Endothelial cell of umbilical vein (primary cell): ENCODE measurements around the gene SHCBP1L. TPM values are rescaled to one million over a fixed set of nuclear protein-coding genes. Genes with fewer than 3 reads are reported as not detected.

Experiments
- BruUV-seq: library from RNA; stranded (reverse); fragments of 400-500 nt; replicated peaks from 2 replicates; lab custom pipeline; 2021; lab: Mats Ljungman, UMichigan
- CTCF ChIA-PET: fragments of 300-600, 350-600 bp; sonication (Branson Sonifier 250); formaldehyde crosslinking; loops from one replicate; lab custom pipeline; 2021; ENCODE audit warnings: antibody characterized with exemption, inconsistent platforms; lab: Charles Lee
- POLR2A ChIA-PET: fragments of 300-600, 350-600 bp; sonication (Branson Sonifier 250); formaldehyde crosslinking; loops from one replicate; lab custom pipeline; 2021; ENCODE audit warnings: antibody characterized with exemption, inconsistent platforms; lab: Charles Lee
- DNase-seq: peaks from one replicate; pipeline ENCODE4 v3.0.0-alpha.2; 2011; ENCODE audit warnings: low read depth, low spot score
- FAIRE-seq: peaks from 2 replicates; lab custom pipeline; 2011; peaks lifted over from hg19 to GRCh38; lab: Jason Lieb, UNC
- H2AFZ ChIP-seq: 2 replicates; pipeline ENCODE4 v1.6.0; 2012; ENCODE audit warnings: low read depth, low read length, control low read depth, inconsistent platforms
- H3K27ac ChIP-seq: 2 replicates; pipeline ENCODE4 v1.5.1; 2011; ENCODE audit warnings: low read depth, mild to moderate bottlenecking, control low read depth, low read length, moderate library complexity; ENCODE audit not compliant: insufficient read depth
- H3K27me3 ChIP-seq, 2 experiments: 2 replicates each; pipeline versions ENCODE4 v1.6.0 to v1.6.1; 2011; ENCODE audit warnings: low read length in 2 of 2, mixed read lengths in 1 of 2; ENCODE audit not compliant: control insufficient read depth in 2 of 2, insufficient read depth in 2 of 2
- H3K36me3 ChIP-seq, 2 experiments: 2 replicates in 1 of 2; 3 replicates in 1 of 2; pipeline ENCODE4 v1.5.1; 2011; ENCODE audit warnings: low read length in 2 of 2, mild to moderate bottlenecking in 1 of 2, moderate library complexity in 1 of 2; ENCODE audit not compliant: control insufficient read depth in 2 of 2, insufficient read depth in 2 of 2; ENCODE audit errors: extremely low read depth in 1 of 2
- H3K4me1 ChIP-seq: 3 replicates; pipeline ENCODE4 v1.5.1; 2011; ENCODE audit warnings: mild to moderate bottlenecking, low read length; ENCODE audit not compliant: control insufficient read depth, insufficient read depth; ENCODE audit errors: extremely low read depth
- H3K4me2 ChIP-seq: 2 replicates; pipeline ENCODE4 v1.6.1; 2011; ENCODE audit warnings: low read length, control low read depth, mixed read lengths; ENCODE audit not compliant: insufficient read depth
- H3K4me3 ChIP-seq, 3 experiments: fragments of 200-600 bp in 1 of 3; sonication (generic), shearing (Covaris generic) in 1 of 3; replicated peaks in 1 of 3; 2 replicates each; pipeline ENCODE4 v1.5.1; 2011 to 2016; ENCODE audit warnings: control low read depth in 3 of 3, low read length in 3 of 3, mild to moderate bottlenecking in 2 of 3, inconsistent platforms in 1 of 3, low read depth in 1 of 3, moderate library complexity in 1 of 3; ENCODE audit not compliant: insufficient read depth in 1 of 3
- H3K79me2 ChIP-seq: 2 replicates; pipeline ENCODE4 v1.6.0; 2012; ENCODE audit warnings: low read length, inconsistent platforms; ENCODE audit not compliant: control insufficient read depth, insufficient read depth
- H3K9ac ChIP-seq: replicated peaks from 2 replicates; pipeline ENCODE3; 2011; ENCODE audit warnings: low read length, control low read depth; ENCODE audit not compliant: insufficient read depth; ENCODE audit errors: extremely low read depth
- H3K9me1 ChIP-seq: replicated peaks from 3 replicates; pipeline ENCODE4 v1.6.0; 2011; ENCODE audit warnings: mild to moderate bottlenecking, low read length; ENCODE audit not compliant: control insufficient read depth, insufficient read depth; ENCODE audit errors: extremely low read depth
- H3K9me3 ChIP-seq: replicated peaks from 2 replicates; pipeline ENCODE4 v1.5.1; 2012; ENCODE audit warnings: low read length, inconsistent platforms; ENCODE audit not compliant: control insufficient read depth, insufficient read depth
- H4K20me1 ChIP-seq: replicated peaks from 2 replicates; pipeline ENCODE3; 2011; ENCODE audit warnings: mild to moderate bottlenecking, low read length; ENCODE audit not compliant: control insufficient read depth, insufficient read depth; ENCODE audit errors: extremely low read depth
- CTCF ChIP-seq, 2 donors: IDR thresholded peaks; 1 replicate in 1 of 2; 2 replicates in 1 of 2; pipeline ENCODE4 v1.5.1; 2011; ENCODE audit warnings: low read length in 2 of 2, mild to moderate bottlenecking in 2 of 2, moderate library complexity in 2 of 2, control low read depth in 1 of 2, inconsistent platforms in 1 of 2, low read depth in 1 of 2; ENCODE audit not compliant: insufficient read depth in 1 of 2; ENCODE audit errors: extremely low read depth in 1 of 2
- EZH2 ChIP-seq: IDR thresholded peaks from 2 replicates; pipeline ENCODE4 v1.6.1; 2012; ENCODE audit warnings: borderline replicate concordance, low read depth, mild to moderate bottlenecking, moderate library complexity, low read length, inconsistent platforms; ENCODE audit not compliant: severe bottlenecking
- FOS ChIP-seq: IDR thresholded peaks from 2 replicates; pipeline ENCODE4 v1.6.1; 2011; ENCODE audit warnings: mild to moderate bottlenecking, low read length, moderate library complexity, borderline replicate concordance; ENCODE audit not compliant: insufficient read depth
- GATA2 ChIP-seq: IDR thresholded peaks from 2 replicates; pipeline ENCODE4 v1.7.0; 2011; ENCODE audit warnings: low read depth, mild to moderate bottlenecking, moderate library complexity, mixed read lengths, low read length; ENCODE audit not compliant: insufficient read length, insufficient read depth
- JUN ChIP-seq: IDR thresholded peaks from 2 replicates; pipeline ENCODE4 v1.6.1; 2011; ENCODE audit warnings: borderline replicate concordance, low read depth; ENCODE audit not compliant: insufficient read length, insufficient read depth
- MYC ChIP-seq: IDR thresholded peaks from one replicate; pipeline ENCODE4 v1.6.1; 2011; ENCODE audit warnings: mild to moderate bottlenecking, low read depth, low read length
- POLR2A ChIP-seq: IDR thresholded peaks from 2 replicates; pipeline ENCODE4 v1.6.1; 2012; ENCODE audit warnings: low read depth, mild to moderate bottlenecking, control low read depth, low read length
- POLR2AphosphoS5 ChIP-seq: IDR thresholded peaks from 2 replicates; pipeline ENCODE4 v1.6.1; 2012; ENCODE audit warnings: low read depth, mild to moderate bottlenecking, control low read depth, low read length, moderate library complexity; ENCODE audit not compliant: insufficient read depth
- dilution Hi-C: fragments of 300-500 bp; cut with MboI; formaldehyde crosslinking; loops from one replicate; pipeline ENCODE4 v1.15.0; 2019; ENCODE audit warnings: low sequenced_read_pairs; ENCODE audit not compliant: extremely low pct_ligation_motif_present
- intact Hi-C: fragments of 100-400 bp; cut with micrococcal nuclease; formaldehyde crosslinking; loops from one replicate; pipeline ENCODE4 v1.10.0; 2022
- polyA plus RNA-seq, 4 experiments: library from polyadenylated mRNA; depleted of rRNA in 3 of 4; stranded (reverse) in 3 of 4; unstranded in 1 of 4; fragments of >200 nt; gene quantifications; 2 replicates each; pipeline versions ENCODE4 v1.2.1 to v1.2.3, GENCODE V29; 2011 to 2012; ENCODE audit warnings: missing spikeins in 1 of 4
- total RNA-seq: library from RNA; stranded (reverse); gene quantifications from 2 replicates; pipeline ENCODE4 v1.2.3, GENCODE V29; 2021
- TF ChIP-seq, protein P1 (sequence below): IDR thresholded peaks from 2 replicates; pipeline ENCODE4 v1.6.1; 2011; ENCODE audit not compliant: insufficient read depth, insufficient read length

The SHCBP1L gene
- total and polyA plus RNA-seq, 2 donors (not counting 3 experiments of a cell fraction or from before 2014, with no cell fraction given), result not detected

DNA sequence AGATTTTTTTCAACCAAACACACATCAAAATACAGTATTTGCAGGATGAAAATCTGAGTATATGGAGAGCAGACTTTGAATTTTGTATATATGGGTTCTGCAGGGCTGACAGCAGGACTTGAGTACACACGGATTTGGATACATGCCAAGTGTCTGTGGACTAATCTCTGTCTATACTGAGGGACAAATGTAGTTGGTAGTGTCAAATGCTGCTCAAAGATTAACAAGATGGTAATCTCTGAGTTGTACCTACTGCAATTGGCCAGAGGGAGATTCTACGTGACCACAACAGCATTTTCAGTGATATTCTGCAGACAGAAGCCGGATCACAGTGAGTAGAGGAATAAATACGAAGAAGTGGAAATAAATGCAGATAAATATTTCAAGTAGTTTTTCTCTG lies 43.4 kb downstream of the SHCBP1L start:
- Histone ChIP-seq H3K27me3 (peaks cover 0 to 2% of the 10 kb centered on the region in 2 experiments), H3K9ac (no peak overlapping the region), H3K36me3 (no peaks in the 10 kb centered on the region), H3K4me2 (no peak overlapping the region), H3K27ac (no peak overlapping the region), H3K79me2 (no peaks in the 10 kb centered on the region), H3K4me1 (no peaks in the 10 kb centered on the region), H3K4me3 (no peak overlapping the region), H4K20me1 (no peaks in the 10 kb centered on the region), H3K9me3 (no peaks in the 10 kb centered on the region), H2AFZ (no peak overlapping the region), H3K9me1 (no peaks in the 10 kb centered on the region)
- no peak for FAIRE-seq
- CTCF ChIA-PET, result no interaction called here
- BruUV-seq, result no TSS peak
- DNase-seq, result no peak
- TF ChIP-seq MYC, result no peak
- no peak for TF ChIP-seq CTCF (IDR thresholded peaks at IDR 0.05; ENCODE audit: extremely low read depth in 1 of 2, insufficient read depth in 1 of 2, low read depth in 1 of 2, low read length in 2 of 2)
- no peak for TF ChIP-seq GATA2
- TF ChIP-seq, protein P1, sequence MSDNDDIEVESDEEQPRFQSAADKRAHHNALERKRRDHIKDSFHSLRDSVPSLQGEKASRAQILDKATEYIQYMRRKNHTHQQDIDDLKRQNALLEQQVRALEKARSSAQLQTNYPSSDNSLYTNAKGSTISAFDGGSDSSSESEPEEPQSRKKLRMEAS, result no peak
- intact Hi-C loops, result no loop called here
- dilution Hi-C loops, result no loop called here
- POLR2A ChIA-PET, result no interaction called here

DNA sequence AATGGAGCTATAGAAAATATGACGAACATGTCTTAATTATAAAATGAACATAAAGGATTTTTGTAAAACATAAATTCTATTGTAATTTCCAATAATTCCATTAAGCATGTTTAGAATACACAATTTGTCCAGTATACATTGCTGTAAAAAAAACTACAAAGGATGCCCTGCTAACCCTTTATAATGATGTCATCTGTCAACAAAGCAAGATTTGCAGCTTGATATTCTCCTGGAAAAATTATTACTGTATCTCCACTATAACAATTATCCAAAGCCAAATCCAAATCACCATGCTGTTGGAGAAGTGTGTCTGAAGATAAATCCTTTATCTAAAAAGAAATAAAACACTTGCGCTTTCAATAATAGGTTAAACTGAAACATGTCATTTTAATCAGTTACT lies 47.6 kb downstream of the SHCBP1L start:
- no peak overlapping the region for H3K4me3 ChIP-seq
- H3K27ac ChIP-seq, result no peak overlapping the region
- no peaks in the 10 kb centered on the region for H3K4me1 ChIP-seq
- H3K79me2 ChIP-seq, result no peaks in the 10 kb centered on the region
- dilution Hi-C loops (no loop called here), intact Hi-C loops (no loop called here)
- FAIRE-seq (no peak), DNase-seq (no peak)
- ChIA-PET POLR2A (no interaction called here), CTCF (no interaction called here)
- no peak overlapping the region for H2AFZ ChIP-seq
- H4K20me1 ChIP-seq, result no peaks in the 10 kb centered on the region
- no peaks in the 10 kb centered on the region for H3K36me3 ChIP-seq
- no TSS peak for BruUV-seq
- TF ChIP-seq EZH2 (no peak), POLR2AphosphoS5 (no peak), FOS (no peak), JUN (no peak), POLR2A (no peak), MYC (no peak), CTCF (IDR thresholded peaks at IDR 0.05; ENCODE audit: extremely low read depth in 1 of 2, insufficient read depth in 1 of 2, low read depth in 1 of 2, low read length in 2 of 2) (no peak), GATA2 (no peak)
- TF ChIP-seq, protein P1, result no peak
- H3K27me3 ChIP-seq, result peaks cover 0 to 2% of the 10 kb centered on the region in 2 experiments
- H3K9ac ChIP-seq, result no peak overlapping the region
- H3K9me1 ChIP-seq, result no peaks in the 10 kb centered on the region
- no peaks in the 10 kb centered on the region for H3K9me3 ChIP-seq
- H3K4me2 ChIP-seq, result no peak overlapping the region
